ENCODE measurements around the gene AP1S3. TPM values are rescaled to one million over a fixed set of nuclear protein-coding genes. Genes with fewer than 3 reads are reported as not detected.

Gene AP1S3
- total RNA-seq, 2 donors from 2014 or later = 2.2 to 3.5 TPM

- Histone ChIP-seq H3K36me3 (no peaks in the 10 kb centered on the region), H3K4me1 (peaks cover 0 to 3% of the 10 kb centered on the region in 2 donors), H3K9me3 (peaks cover 0 to 5% of the 10 kb centered on the region in 2 donors), H3K27ac (no peak overlapping the region), H3K4me3 (no peak overlapping the region), H3K27me3 (no peaks in the 10 kb centered on the region)
- no peak for TF ChIP-seq CTCF (IDR thresholded peaks at IDR 0.05)
- DNase-seq (ENCODE audit: low spot score) = no peak
These were observed 100.2 kb downstream of the AP1S3 start for GRCh38 chr2:223737207-223737606.

DNA sequence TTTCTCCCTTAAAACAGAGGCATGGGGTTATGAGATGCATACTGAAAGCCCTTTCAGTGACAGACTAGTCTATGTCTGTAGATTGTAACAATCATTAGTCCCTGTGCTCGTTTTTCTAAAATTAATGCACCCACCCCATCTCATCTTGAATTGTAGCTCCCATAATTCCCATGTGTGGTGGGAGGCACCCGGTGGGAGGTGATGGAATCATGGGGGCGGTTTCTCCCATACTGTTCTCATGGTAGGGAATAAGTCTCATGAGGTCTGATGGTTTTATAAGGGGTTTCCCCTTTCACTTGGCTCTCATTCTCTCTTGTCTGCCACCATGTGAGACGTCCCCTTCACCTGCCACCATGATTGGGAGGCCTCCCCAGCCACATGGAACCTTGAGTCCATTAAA lies 100.9 kb downstream of the AP1S3 start:
- TF ChIP-seq CTCF (IDR thresholded peaks at IDR 0.05) = no peak
- H3K4me1 ChIP-seq = peaks cover 0 to 3% of the 10 kb centered on the region in 2 donors
- H3K4me3 ChIP-seq = no peak overlapping the region
- peaks cover 0 to 5% of the 10 kb centered on the region in 2 donors for H3K9me3 ChIP-seq
- H3K27me3 ChIP-seq = no peaks in the 10 kb centered on the region
- no peak overlapping the region for H3K27ac ChIP-seq
- DNase-seq (ENCODE audit: low spot score) = no peak
- H3K36me3 ChIP-seq = no peaks in the 10 kb centered on the region

GRCh38 chr2:223735659-223736244 lies 101.6 kb downstream of the AP1S3 start:
- peaks cover 0 to 11% of the 10 kb centered on the region in 2 donors for H3K4me1 ChIP-seq
- no peaks in the 10 kb centered on the region for H3K27me3 ChIP-seq
- H3K4me3 ChIP-seq = no peak overlapping the region
- DNase-seq (ENCODE audit: low spot score) = no peak
- H3K9me3 ChIP-seq = no peaks in the 10 kb centered on the region
- TF ChIP-seq CTCF (IDR thresholded peaks at IDR 0.05) = no peak
- H3K27ac ChIP-seq = no peak overlapping the region
- no peaks in the 10 kb centered on the region for H3K36me3 ChIP-seq

DNA sequence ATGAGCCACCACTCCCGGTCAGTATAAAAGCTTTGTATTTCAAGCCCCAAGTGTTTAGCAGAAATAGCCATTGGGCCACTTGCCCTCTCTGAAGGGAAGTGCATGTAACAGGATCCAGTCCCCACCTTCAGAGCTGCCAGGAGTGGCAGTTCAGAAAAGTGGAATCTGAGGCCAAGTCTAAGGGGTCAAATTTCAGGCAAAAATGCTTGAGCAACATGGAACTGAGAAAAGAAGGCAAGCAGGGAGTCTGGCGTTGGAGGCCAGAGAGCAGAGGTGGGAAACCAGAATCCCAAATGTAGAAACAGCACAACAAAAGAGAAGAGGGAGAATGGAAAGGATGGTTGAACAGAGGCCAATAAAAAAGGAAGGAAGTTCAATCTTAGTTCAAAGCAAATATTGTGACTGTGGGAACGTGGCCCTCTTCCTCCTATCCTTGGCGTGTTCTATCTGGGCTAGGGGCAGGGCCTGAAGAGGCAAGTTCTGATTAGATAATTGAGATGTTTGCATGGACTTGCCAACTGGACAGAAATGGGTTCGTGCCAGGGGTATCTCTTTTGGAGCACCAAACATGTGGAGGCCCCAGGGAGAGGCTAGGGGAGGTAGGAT lies 102.2 kb downstream of the AP1S3 start:
- Histone ChIP-seq H3K9me3 (no peaks in the 10 kb centered on the region), H3K4me3 (no peak overlapping the region), H3K27ac (no peak overlapping the region), H3K4me1 (peaks cover 0 to 12% of the 10 kb centered on the region in 2 donors), H3K36me3 (no peaks in the 10 kb centered on the region), H3K27me3 (no peaks in the 10 kb centered on the region)
- no peak for TF ChIP-seq CTCF (IDR thresholded peaks at IDR 0.05)
- no peak for DNase-seq (ENCODE audit: low spot score)

DNA sequence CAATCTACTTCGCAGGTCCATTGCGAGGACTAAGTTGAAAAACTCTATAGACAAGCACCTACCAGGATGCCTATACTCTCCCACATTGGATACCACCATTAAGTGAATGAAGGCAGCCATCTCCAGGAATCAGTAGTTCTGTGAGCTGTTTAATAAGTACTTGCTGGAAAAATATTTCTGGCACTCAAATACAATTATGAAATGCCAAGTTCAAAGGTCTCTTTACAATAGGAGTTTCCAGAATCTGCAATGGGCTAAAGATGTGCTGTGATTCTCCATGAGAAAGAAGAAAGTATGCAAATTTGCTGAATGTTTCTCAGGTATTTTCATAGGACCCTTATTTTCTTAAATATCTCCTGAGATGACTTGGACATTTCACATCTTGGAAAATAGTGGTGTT lies 103.0 kb downstream of the AP1S3 start:
- Histone ChIP-seq H3K27ac (no peak overlapping the region), H3K9me3 (no peaks in the 10 kb centered on the region)

More for the DNA sequence above, 103.0 kb downstream of the AP1S3 start:
- Histone ChIP-seq H3K27me3 (no peaks in the 10 kb centered on the region), H3K36me3 (no peaks in the 10 kb centered on the region), H3K4me1 (peaks cover 0 to 12% of the 10 kb centered on the region in 2 donors), H3K4me3 (no peak overlapping the region)
- no peak for DNase-seq (ENCODE audit: low spot score)
- no peak for TF ChIP-seq CTCF (IDR thresholded peaks at IDR 0.05)
